Measurements from ENCODE around the gene OR14K1.

The OR14K1 gene

DNA sequence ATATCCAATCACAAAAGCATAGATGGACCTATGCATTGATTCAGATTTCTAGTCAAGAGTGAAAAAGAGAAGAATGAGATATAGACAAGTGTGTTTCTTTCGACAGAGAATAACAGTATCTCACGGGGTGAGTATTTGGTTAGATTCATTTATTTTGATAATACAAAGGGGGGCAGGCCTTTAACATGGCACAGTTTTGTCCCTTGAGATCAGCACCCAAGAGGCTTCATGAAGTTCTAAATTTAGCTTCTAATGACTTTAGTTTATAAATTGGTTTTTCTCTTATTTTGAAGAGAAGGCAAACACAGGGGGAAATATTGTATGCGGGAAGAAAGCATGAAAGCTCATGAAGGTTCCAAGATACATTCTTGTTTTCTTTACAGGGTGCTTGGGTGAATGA is 22.0 kb downstream of the OR14K1 start, which contains the start of gene OR1C1:
Gene OR1C1, minus strand, starts transcription at position 101 of the 400 bp plus-strand sequence. CDS start 2,150 bp downstream, outside the sequence.
- H3K4me3 ChIP-seq (ENCODE audit: low read depth, low read length) = no peak within 1 kb of the TSS
- TF ChIP-seq, protein P1, sequence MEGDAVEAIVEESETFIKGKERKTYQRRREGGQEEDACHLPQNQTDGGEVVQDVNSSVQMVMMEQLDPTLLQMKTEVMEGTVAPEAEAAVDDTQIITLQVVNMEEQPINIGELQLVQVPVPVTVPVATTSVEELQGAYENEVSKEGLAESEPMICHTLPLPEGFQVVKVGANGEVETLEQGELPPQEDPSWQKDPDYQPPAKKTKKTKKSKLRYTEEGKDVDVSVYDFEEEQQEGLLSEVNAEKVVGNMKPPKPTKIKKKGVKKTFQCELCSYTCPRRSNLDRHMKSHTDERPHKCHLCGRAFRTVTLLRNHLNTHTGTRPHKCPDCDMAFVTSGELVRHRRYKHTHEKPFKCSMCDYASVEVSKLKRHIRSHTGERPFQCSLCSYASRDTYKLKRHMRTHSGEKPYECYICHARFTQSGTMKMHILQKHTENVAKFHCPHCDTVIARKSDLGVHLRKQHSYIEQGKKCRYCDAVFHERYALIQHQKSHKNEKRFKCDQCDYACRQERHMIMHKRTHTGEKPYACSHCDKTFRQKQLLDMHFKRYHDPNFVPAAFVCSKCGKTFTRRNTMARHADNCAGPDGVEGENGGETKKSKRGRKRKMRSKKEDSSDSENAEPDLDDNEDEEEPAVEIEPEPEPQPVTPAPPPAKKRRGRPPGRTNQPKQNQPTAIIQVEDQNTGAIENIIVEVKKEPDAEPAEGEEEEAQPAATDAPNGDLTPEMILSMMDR (IDR thresholded peaks at IDR 0.05; ENCODE audit: low read depth, low read length, missing control alignments) = no peak
- DNase-seq (ENCODE audit: low read depth) = no peak
- in situ Hi-C loops (cut with HindIII; ENCODE audit: low sequenced_read_pairs) = no loop called here

DNA sequence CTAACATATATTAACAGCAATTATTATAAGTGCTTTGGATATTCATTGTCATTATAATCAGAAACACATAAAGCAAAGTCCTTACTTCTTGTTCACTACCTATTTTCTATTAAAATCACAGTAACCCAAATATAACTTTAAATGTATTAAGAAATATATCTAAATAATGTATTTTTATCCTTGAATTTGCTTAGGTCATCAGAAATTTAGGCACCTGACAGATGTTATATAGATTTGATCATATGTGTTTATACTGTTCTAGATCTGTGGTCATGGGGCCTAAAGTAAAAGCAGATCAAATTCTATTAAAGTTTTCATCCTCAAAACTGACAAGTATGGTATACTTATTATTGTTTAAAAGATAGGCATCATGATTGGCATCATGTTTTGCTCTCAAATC is 31.2 kb downstream of the OR14K1 start:
- DNase-seq (ENCODE audit: low read depth) = no peak
- in situ Hi-C loops (cut with HindIII; ENCODE audit: low sequenced_read_pairs) = no loop called here
- H3K4me3 ChIP-seq (ENCODE audit: low read depth, low read length) = no peak overlapping the region
- TF ChIP-seq, protein P1 (IDR thresholded peaks at IDR 0.05; ENCODE audit: low read depth, low read length, missing control alignments) = no peak

Measured in astrocyte of the cerebellum (primary cell).